Ovary (tissue), 9 donors: Measurements from ENCODE around the gene CCL19. TPM values are rescaled to one million over a fixed set of nuclear protein-coding genes. Genes with fewer than 3 reads are reported as not detected.

Experiments used
- DNase-seq, 5 donors: peaks; one replicate each; pipeline ENCODE4 v3.0.0-alpha.2; 2019 to 2020
- H3K27ac ChIP-seq, 2 donors: fragments of 200-600 bp; one replicate each; pipeline versions ENCODE4 v1.5.1 to v1.8.0; 2019 to 2022
- H3K27me3 ChIP-seq: fragments of 200-600 bp; one replicate; pipeline ENCODE4 v1.8.0; 2022
- H3K36me3 ChIP-seq: fragments of 200-600 bp; sonication (generic); one replicate; pipeline ENCODE4 v1.5.1; 2019
- H3K4me1 ChIP-seq: one replicate; pipeline ENCODE4 v1.8.1; 2013; ENCODE audit warnings: mild to moderate bottlenecking, moderate library complexity; ENCODE audit not compliant: insufficient read depth
- H3K4me3 ChIP-seq: fragments of 200-600 bp; sonication (generic); one replicate; pipeline ENCODE4 v1.5.1; 2017
- H3K9me3 ChIP-seq, 2 donors: fragments of 200-600 bp in 1 of 2; sonication (generic) in 1 of 2; one replicate each; pipeline versions ENCODE4 v1.5.1 to v1.8.1; 2013 to 2019; ENCODE audit warnings: mild to moderate bottlenecking in 1 of 2, moderate library complexity in 1 of 2
- EP300 ChIP-seq: sonication (generic); formaldehyde crosslinking; IDR thresholded peaks from one replicate; pipeline ENCODE4 v1.6.1; 2017; ENCODE audit warnings: antibody characterized with exemption
- POLR2A ChIP-seq: fragments of 450-650 bp; IDR thresholded peaks from one replicate; pipeline ENCODE4 v1.6.1; 2017; ENCODE audit warnings: antibody characterized with exemption, mild to moderate bottlenecking, moderate library complexity
- WGBS, 3 donors: extraction: QIAGEN DNeasy Blood & Tissue Kit in 1 of 3; methylation state at CpG; one replicate each; pipeline versions ENCODE4 v1.1.5 to v1.1.7; 2013 to 2017; 5-methylcytosine and 5-hydroxymethylcytosine counted together
- intact Hi-C, 4 donors: fragments of 100-400 bp; cut with DNase I; formaldehyde crosslinking; loops; one replicate each; pipeline versions ENCODE4 v1.11.0 to v1.15.1; 2022 to 2023
- polyA plus RNA-seq, 2 donors: library from polyadenylated mRNA; stranded (reverse); fragments of 200-250 nt in 1 of 2; fragments of 350-450 nt in 1 of 2; fragmentation: Illumina TruSeq in 1 of 2; extraction: RNeasy Lipid Tissue Mini Kit (QIAGEN cat#74804) in 1 of 2; gene quantifications; one replicate each; pipeline ENCODE4 v1.2.3, GENCODE V29; 2013 to 2014
- total RNA-seq, 7 donors: library from RNA; depleted of rRNA in 2 of 7; stranded (reverse); fragments of >200 nt in 2 of 7; fragmentation: NEBNext Ultra II Directional in 3 of 7; extraction: Animal tissue kit (Norgen Biotek cat#: 25700) in 3 of 7; gene quantifications; one replicate each; pipeline versions ENCODE4 v1.1.0 to v1.2.4, GENCODE V29; 2016 to 2023
- TF ChIP-seq, protein P1 (sequence below), 3 donors: fragments of 450-650 bp in 2 of 3; fragments of 200-600 bp in 1 of 3; IDR thresholded peaks; one replicate each; pipeline versions ENCODE4 v1.5.1 to v1.8.0; 2016 to 2022; ENCODE audit warnings: antibody characterized with exemption in 3 of 3, mild to moderate bottlenecking in 1 of 3
- donor health status: DM: no; HTN: no; CAD: no; lungs with moderate emphysema.
- donor health status: DM: no; HTN: no; CAD: no.
- donor health status: Bipolar disorder and iron deficiency.
- donor health status: DM: yes; HTN: yes; CAD: no.
- donor health status: DM: no; HTN: no; CAD: no.
- donor health status: DM: yes; HTN: yes; CAD: no.

The CCL19 gene
- total and polyA plus RNA-seq, 9 donors, result 0.40 to 14.9 (median 7.7) TPM; not detected in 5

- H3K4me3 ChIP-seq, result no peak overlapping the region
- H3K36me3 ChIP-seq, result no peaks in the 10 kb centered on the region
- no peaks in the 10 kb centered on the region for H3K9me3 ChIP-seq
- H3K4me1 ChIP-seq, result peaks cover 3% of the 10 kb centered on the region
- H3K27ac ChIP-seq, result no peak overlapping the region
- intact Hi-C loops, result no loop called here
- no peaks in the 10 kb centered on the region for H3K27me3 ChIP-seq
- TF ChIP-seq, protein P1, sequence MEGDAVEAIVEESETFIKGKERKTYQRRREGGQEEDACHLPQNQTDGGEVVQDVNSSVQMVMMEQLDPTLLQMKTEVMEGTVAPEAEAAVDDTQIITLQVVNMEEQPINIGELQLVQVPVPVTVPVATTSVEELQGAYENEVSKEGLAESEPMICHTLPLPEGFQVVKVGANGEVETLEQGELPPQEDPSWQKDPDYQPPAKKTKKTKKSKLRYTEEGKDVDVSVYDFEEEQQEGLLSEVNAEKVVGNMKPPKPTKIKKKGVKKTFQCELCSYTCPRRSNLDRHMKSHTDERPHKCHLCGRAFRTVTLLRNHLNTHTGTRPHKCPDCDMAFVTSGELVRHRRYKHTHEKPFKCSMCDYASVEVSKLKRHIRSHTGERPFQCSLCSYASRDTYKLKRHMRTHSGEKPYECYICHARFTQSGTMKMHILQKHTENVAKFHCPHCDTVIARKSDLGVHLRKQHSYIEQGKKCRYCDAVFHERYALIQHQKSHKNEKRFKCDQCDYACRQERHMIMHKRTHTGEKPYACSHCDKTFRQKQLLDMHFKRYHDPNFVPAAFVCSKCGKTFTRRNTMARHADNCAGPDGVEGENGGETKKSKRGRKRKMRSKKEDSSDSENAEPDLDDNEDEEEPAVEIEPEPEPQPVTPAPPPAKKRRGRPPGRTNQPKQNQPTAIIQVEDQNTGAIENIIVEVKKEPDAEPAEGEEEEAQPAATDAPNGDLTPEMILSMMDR (IDR thresholded peaks at IDR 0.05), result no peak
- TF ChIP-seq POLR2A (no peak), EP300 (no peak)
- DNase-seq, result no peak
- WGBS, 3 donors, result 81 to 85% (median 85%) methylated on average over 4 of the region's 4 CpGs
These were observed 25.6 kb upstream of the CCL19 start for GRCh38 chr9:34716711-34717110.

DNA sequence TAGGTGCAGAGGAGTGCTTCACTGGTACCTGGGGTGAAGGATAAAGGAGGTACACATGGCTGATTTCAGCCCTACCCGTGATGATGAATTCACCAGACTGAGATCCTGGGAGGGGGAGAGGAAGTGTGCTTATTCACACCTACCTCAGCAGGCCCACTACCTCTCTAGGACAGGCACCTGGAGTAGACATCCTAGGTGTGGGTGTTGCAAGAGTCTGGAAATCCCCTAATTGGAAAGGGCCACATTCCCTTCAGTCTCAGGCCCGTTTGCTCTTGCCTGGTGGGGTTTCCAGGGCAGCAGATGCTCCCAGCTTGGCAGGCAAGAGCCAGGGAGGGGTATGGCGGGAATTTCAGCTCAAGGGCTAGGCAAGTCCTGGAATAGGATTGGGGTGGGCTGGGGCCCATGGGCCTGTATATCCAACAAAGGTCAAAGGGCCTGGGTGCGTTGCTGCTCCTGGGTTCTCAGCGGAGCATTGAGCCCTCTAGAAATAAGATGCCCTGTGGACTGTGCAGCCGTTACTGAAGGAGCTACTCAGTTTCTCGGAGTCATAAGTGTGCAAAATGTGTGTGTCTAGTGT lies 24.7 kb upstream of the CCL19 start:
- no peaks in the 10 kb centered on the region for H3K36me3 ChIP-seq
- H3K27me3 ChIP-seq, result no peaks in the 10 kb centered on the region
- no peak overlapping the region for H3K4me3 ChIP-seq
- no peaks in the 10 kb centered on the region for H3K9me3 ChIP-seq
- no peak for DNase-seq
- WGBS, 3 donors, result 90 to 94% (median 91%) methylated on average over 7 of the region's 7 CpGs
- intact Hi-C loops, result no loop called here
- H3K4me1 ChIP-seq, result peaks cover 3% of the 10 kb centered on the region
- TF ChIP-seq POLR2A (no peak), EP300 (no peak)
- TF ChIP-seq, protein P1 (IDR thresholded peaks at IDR 0.05), result no peak
- no peak overlapping the region for H3K27ac ChIP-seq

- peaks cover 6% of the 10 kb centered on the region for H3K4me1 ChIP-seq
- no peaks in the 10 kb centered on the region for H3K36me3 ChIP-seq
- H3K27ac ChIP-seq, result no peak overlapping the region
- no peaks in the 10 kb centered on the region for H3K27me3 ChIP-seq
- H3K4me3 ChIP-seq, result no peak overlapping the region
- no peak for TF ChIP-seq POLR2A
- TF ChIP-seq, protein P1 (IDR thresholded peaks at IDR 0.05), result no peak
- no peak for TF ChIP-seq EP300
- intact Hi-C loops, result no loop called here
- no peaks in the 10 kb centered on the region for H3K9me3 ChIP-seq
- DNase-seq, result no peak
These were observed 22.9 kb upstream of the CCL19 start for GRCh38 chr9:34714007-34714406.

GRCh38 chr9:34712140-34712539 lies 21.1 kb upstream of the CCL19 start:
- no peak for TF ChIP-seq POLR2A
- TF ChIP-seq, protein P1 (IDR thresholded peaks at IDR 0.05), result no peak
- TF ChIP-seq EP300, result no peak
- WGBS, 3 donors, result 56 to 69% (median 69%) methylated on average over 1 of the region's 1 CpG
- intact Hi-C loops, result no loop called here

More at GRCh38 chr9:34712140-34712539, 21.1 kb upstream of the CCL19 start:
- Histone ChIP-seq H3K4me3 (no peak overlapping the region), H3K4me1 (peaks cover 3% of the 10 kb centered on the region), H3K27me3 (no peaks in the 10 kb centered on the region), H3K27ac (no peak overlapping the region), H3K36me3 (no peaks in the 10 kb centered on the region), H3K9me3 (no peaks in the 10 kb centered on the region)
- no peak for DNase-seq
